Activated gamma-delta T cell treated with anti-CD3 and anti-CD28 coated beads, Interleukin-2, amount 50 U/mL, for 16 hours (primary cell): ENCODE measurements around the gene SLAMF7.

Source experiments
- DNase-seq: peaks from one replicate; pipeline ENCODE4 v3.0.0-alpha.2; 2020; ENCODE audit warnings: low read depth

Gene SLAMF7

GRCh38 chr1:160800645-160801408 is 61.8 kb downstream of the SLAMF7 start:
- no peak for DNase-seq

GRCh38 chr1:160801836-160802580 is 63.0 kb downstream of the SLAMF7 start:
- DNase-seq = no peak
